CD4-positive, alpha-beta T cell (primary cell): ENCODE measurements around the gene KCMF1. TPM values are rescaled to one million over a fixed set of nuclear protein-coding genes. Genes with fewer than 3 reads are reported as not detected.

Experiments
- ATAC-seq: fragments of 200-7000 bp; cut with Tn5 transposase; one replicate; pipeline ENCODE4 v1.10.0; 2022; ENCODE audit warnings: mild to moderate bottlenecking; ENCODE audit not compliant: poor library complexity
- CTCF ChIA-PET: fragments of 350-600 bp; sonication (Branson Sonifier 250); formaldehyde crosslinking; loops from one replicate; lab custom pipeline; 2021; ENCODE audit warnings: antibody characterized with exemption, inconsistent platforms; lab: Charles Lee
- POLR2A ChIA-PET: fragments of 350-600 bp; sonication (Branson Sonifier 250); formaldehyde crosslinking; loops from one replicate; lab custom pipeline; 2021; ENCODE audit warnings: antibody characterized with exemption, inconsistent platforms; lab: Charles Lee
- DNase-seq, 14 experiments: peaks; one replicate each; pipeline ENCODE4 v3.0.0-alpha.2; 2013 to 2020; ENCODE audit warnings: mixed read lengths in 2 of 14
- H3K27ac ChIP-seq, 2 donors: one replicate each; pipeline versions ENCODE4 v1.5.1 to v1.7.0; 2013; ENCODE audit warnings: low read length in 2 of 2, low read depth in 1 of 2, mild to moderate bottlenecking in 1 of 2
- H3K27me3 ChIP-seq, 2 experiments: 1 replicate in 1 of 2; 2 replicates in 1 of 2; pipeline versions ENCODE4 v1.6.1 to v1.7.0; 2013; ENCODE audit warnings: low read length in 2 of 2, control low read depth in 1 of 2, mild to moderate bottlenecking in 1 of 2, moderate library complexity in 1 of 2; ENCODE audit not compliant: insufficient read depth in 2 of 2, control insufficient read depth in 1 of 2
- H3K36me3 ChIP-seq: one replicate; pipeline ENCODE4 v1.6.1; 2013; ENCODE audit warnings: low read length, control low read depth; ENCODE audit not compliant: insufficient read depth
- H3K4me1 ChIP-seq: one replicate; pipeline ENCODE4 v1.6.1; 2013; ENCODE audit warnings: low read length, control low read depth; ENCODE audit not compliant: insufficient read depth
- H3K4me3 ChIP-seq: one replicate; pipeline ENCODE4 v1.5.1; 2013; ENCODE audit warnings: mild to moderate bottlenecking, low read length, moderate library complexity
- H3K9me3 ChIP-seq, 2 experiments: 1 replicate in 1 of 2; 2 replicates in 1 of 2; pipeline versions ENCODE4 v1.6.1 to v1.7.0; 2013; ENCODE audit warnings: low read length in 2 of 2, mild to moderate bottlenecking in 2 of 2, control low read depth in 1 of 2, moderate library complexity in 1 of 2; ENCODE audit not compliant: control insufficient read depth in 1 of 2, insufficient read depth in 1 of 2
- H3K27ac Mint-ChIP-seq: one replicate; pipeline ENCODE4 v1.8.0; 2020; ENCODE audit warnings: mixed read lengths
- H3K27me3 Mint-ChIP-seq: one replicate; pipeline ENCODE4 v1.8.0; 2021; ENCODE audit warnings: mixed read lengths
- H3K36me3 Mint-ChIP-seq: one replicate; pipeline ENCODE4 v1.8.0; 2021; ENCODE audit warnings: low read depth, mixed read lengths
- H3K4me1 Mint-ChIP-seq: one replicate; pipeline ENCODE4 v1.8.0; 2021; ENCODE audit warnings: low read depth, mixed read lengths
- H3K4me3 Mint-ChIP-seq: one replicate; pipeline ENCODE4 v1.8.0; 2020; ENCODE audit warnings: mild to moderate bottlenecking, mixed read lengths
- H3K9me3 Mint-ChIP-seq: one replicate; pipeline ENCODE4 v1.8.0; 2020; ENCODE audit warnings: mixed read lengths
- intact Hi-C, 2 experiments: fragments of 100-400 bp; cut with DNase I in 1 of 2; cut with micrococcal nuclease in 1 of 2; formaldehyde crosslinking; loops; one replicate each; pipeline versions ENCODE4 v1.15.1 to v1.9.0; 2023 to 2025; cut with DNase I, micrococcal nuclease
- total RNA-seq, 174 experiments: library from RNA in 2 of 174; stranded (reverse) in 2 of 174; gene quantifications; one replicate each; pipeline ENCODE4 v1.2.3 and lab custom pipeline; 2021 to 2026
- TF ChIP-seq, protein P1 (sequence below): fragments of 200-600 bp; IDR thresholded peaks from one replicate; pipeline ENCODE4 v1.8.0; 2022; ENCODE audit warnings: antibody characterized with exemption, mild to moderate bottlenecking

KCMF1 gene
- total RNA-seq, 2 experiments from 2014 or later, result 72.4 to 78.0 TPM

DNA sequence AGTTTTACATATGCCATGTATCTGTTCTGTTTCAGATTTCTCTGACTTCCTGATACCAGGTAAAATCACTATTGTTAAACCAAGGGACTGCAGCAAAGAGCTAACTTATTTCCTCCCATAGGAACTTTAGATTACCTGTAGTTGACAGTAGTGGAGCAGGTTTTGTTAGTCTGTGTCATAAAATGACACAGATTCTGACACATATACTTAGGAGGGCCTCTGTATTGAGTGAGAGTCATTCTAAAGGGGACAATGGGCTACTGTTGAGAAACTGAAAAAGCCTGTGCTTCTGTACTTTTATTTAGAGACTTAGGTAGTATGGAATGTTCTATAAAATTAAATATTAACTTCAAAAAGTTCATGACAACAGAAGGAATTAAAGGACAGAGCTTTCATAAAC lies 48.2 kb downstream of the KCMF1 start:
- Histone ChIP-seq H3K4me3 (no peak overlapping the region), H3K9me3 (no peaks in the 10 kb centered on the region), H3K4me1 (peaks cover 4% of the 10 kb centered on the region), H3K27me3 (no peaks in the 10 kb centered on the region), H3K27ac (no peak overlapping the region), H3K36me3 (peaks cover 11% of the 10 kb centered on the region)
- Mint-ChIP-seq H3K9me3 (no peaks in the 10 kb centered on the region), H3K27me3 (no peaks in the 10 kb centered on the region), H3K4me3 (no peak overlapping the region), H3K27ac (no peak overlapping the region), H3K4me1 (peaks cover 66% of the 10 kb centered on the region), H3K36me3 (peaks cover 21% of the 10 kb centered on the region)
- intact Hi-C loops, result no loop called here
- DNase-seq, result no peak
- ChIA-PET POLR2A (interaction anchor here (0.6 kb wide), 1 partner anchor 12 kb away, joined by 3 read pairs; no protein-coding TSS in a partner anchor), CTCF (no interaction called here)
- ATAC-seq, result no peak
- TF ChIP-seq, protein P1, sequence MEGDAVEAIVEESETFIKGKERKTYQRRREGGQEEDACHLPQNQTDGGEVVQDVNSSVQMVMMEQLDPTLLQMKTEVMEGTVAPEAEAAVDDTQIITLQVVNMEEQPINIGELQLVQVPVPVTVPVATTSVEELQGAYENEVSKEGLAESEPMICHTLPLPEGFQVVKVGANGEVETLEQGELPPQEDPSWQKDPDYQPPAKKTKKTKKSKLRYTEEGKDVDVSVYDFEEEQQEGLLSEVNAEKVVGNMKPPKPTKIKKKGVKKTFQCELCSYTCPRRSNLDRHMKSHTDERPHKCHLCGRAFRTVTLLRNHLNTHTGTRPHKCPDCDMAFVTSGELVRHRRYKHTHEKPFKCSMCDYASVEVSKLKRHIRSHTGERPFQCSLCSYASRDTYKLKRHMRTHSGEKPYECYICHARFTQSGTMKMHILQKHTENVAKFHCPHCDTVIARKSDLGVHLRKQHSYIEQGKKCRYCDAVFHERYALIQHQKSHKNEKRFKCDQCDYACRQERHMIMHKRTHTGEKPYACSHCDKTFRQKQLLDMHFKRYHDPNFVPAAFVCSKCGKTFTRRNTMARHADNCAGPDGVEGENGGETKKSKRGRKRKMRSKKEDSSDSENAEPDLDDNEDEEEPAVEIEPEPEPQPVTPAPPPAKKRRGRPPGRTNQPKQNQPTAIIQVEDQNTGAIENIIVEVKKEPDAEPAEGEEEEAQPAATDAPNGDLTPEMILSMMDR, result no peak

DNA sequence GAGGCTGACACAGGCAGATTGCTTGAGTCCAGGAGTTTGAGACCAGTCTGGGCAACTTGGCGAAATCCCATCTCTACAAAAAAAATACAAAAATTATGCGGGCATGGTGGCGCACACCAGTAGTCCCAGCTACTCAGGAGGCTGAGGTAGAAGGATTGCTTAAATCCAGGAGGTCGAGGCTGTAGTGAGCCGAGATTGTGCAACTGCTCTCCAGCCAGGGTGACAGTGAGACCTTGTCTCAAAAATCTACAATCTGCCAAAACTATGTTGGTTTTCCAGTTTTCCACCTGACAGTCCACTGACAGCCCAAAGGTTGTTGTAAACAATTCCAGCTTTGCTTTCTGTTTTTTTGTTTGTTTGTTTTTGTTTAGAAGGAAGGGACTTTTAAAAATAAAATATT lies 51.3 kb downstream of the KCMF1 start:
- H3K36me3 Mint-ChIP-seq, result peaks cover 42% of the 10 kb centered on the region
- ChIA-PET CTCF (interaction anchor here (0.7 to 1.1 kb wide), 2 partner anchors 111 to 263 kb away, joined by 3 to 4 read pairs; no protein-coding TSS in a partner anchor), POLR2A (no interaction called here)
- H3K36me3 ChIP-seq, result peaks cover 15% of the 10 kb centered on the region
- no peak for ATAC-seq
- H3K4me1 ChIP-seq, result peaks cover 7% of the 10 kb centered on the region
- no peak overlapping the region for H3K27ac ChIP-seq
- intact Hi-C loops, result no loop called here
- no peaks in the 10 kb centered on the region for H3K27me3 ChIP-seq
- H3K9me3 ChIP-seq, result no peaks in the 10 kb centered on the region
- TF ChIP-seq, protein P1, result no peak
- no peak overlapping the region for H3K4me3 ChIP-seq
- peak overlapping the region; percentile 44 for H3K27ac Mint-ChIP-seq
- H3K4me1 Mint-ChIP-seq, result peaks cover 60% of the 10 kb centered on the region
- no peak overlapping the region for H3K4me3 Mint-ChIP-seq
- no peaks in the 10 kb centered on the region for H3K9me3 Mint-ChIP-seq
- DNase-seq, result no peak
- H3K27me3 Mint-ChIP-seq, result no peaks in the 10 kb centered on the region

DNA sequence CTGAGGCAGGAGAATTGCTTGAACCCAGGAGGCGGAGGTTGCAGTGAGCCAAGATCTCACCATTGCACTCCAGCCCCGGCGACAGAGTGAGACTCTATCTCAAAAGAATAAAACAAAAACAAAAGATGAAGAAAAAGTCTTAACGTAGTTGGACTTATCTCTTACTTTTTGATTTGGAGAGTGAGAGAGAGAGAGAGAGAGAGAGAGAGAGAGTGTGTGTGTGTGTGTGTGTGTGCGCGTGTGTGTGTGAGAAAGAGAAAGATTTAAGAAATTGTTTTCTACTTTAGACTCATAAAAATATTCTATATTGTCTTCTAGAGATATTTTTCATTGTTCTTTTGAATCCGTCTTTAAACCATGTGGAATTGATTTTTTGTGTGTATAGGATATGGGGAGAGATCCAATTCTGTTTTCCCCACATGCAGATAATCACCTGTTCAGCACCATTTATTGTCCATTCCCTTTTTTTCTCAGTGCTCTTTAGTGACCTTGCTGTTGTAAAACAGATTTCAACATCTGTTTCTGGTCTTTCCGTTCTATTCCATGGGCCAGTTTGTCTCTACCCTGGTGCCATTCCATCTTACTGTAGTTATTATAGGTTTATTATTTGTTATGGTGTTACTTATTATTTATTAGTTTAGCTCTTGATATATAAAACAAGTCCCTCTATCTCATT lies 53.5 kb downstream of the KCMF1 start:
- intact Hi-C loops, result no loop called here
- Mint-ChIP-seq H3K4me1 (peaks cover 48% of the 10 kb centered on the region), H3K27me3 (no peaks in the 10 kb centered on the region), H3K4me3 (no peak overlapping the region), H3K9me3 (no peaks in the 10 kb centered on the region), H3K27ac (peak overlapping the region; percentile 49), H3K36me3 (peaks cover 56% of the 10 kb centered on the region)
- Histone ChIP-seq H3K36me3 (peaks cover 26% of the 10 kb centered on the region), H3K4me1 (peaks cover 3% of the 10 kb centered on the region), H3K27me3 (no peaks in the 10 kb centered on the region), H3K27ac (no peak overlapping the region), H3K9me3 (no peaks in the 10 kb centered on the region), H3K4me3 (no peak overlapping the region)
- POLR2A ChIA-PET, result no interaction called here
- TF ChIP-seq, protein P1, result no peak
- CTCF ChIA-PET, result interaction anchor here (1.6 kb wide), 1 partner anchor 11 kb away, joined by 3 read pairs; no protein-coding TSS in a partner anchor
- no peak for DNase-seq
- no peak for ATAC-seq
